Right forelimb (tissue), 1 donor: ENCODE data around the gene SCAP.

Source experiments
- DNase-seq: peaks from one replicate; pipeline ENCODE4 v3.0.0-alpha.2; 2018

The SCAP gene

GRCh38 chr3:47412842-47413520 lies 62.8 kb downstream of the SCAP start:
- DNase-seq: no peak

GRCh38 chr3:47412453-47412756 lies 63.3 kb downstream of the SCAP start:
- DNase-seq: no peak

GRCh38 chr3:47411696-47412452 lies 63.9 kb downstream of the SCAP start:
- DNase-seq: no peak

- DNase-seq: no peak
These were observed 64.7 kb downstream of the SCAP start for GRCh38 chr3:47410801-47411646.

- DNase-seq: no peak
These were observed 65.4 kb downstream of the SCAP start for GRCh38 chr3:47410417-47410720.

- no peak for DNase-seq
These were observed 65.9 kb downstream of the SCAP start for GRCh38 chr3:47409688-47410416.

- DNase-seq: no peak
These were observed 66.5 kb downstream of the SCAP start for GRCh38 chr3:47409284-47409683.

GRCh38 chr3:47408839-47409229 lies 66.9 kb downstream of the SCAP start:
- no peak for DNase-seq

- DNase-seq: no peak
These were observed 67.6 kb downstream of the SCAP start for GRCh38 chr3:47407896-47408838.

GRCh38 chr3:47407237-47407636 lies 68.5 kb downstream of the SCAP start:
- no peak for DNase-seq

- no peak for DNase-seq
These were observed 69.0 kb downstream of the SCAP start for GRCh38 chr3:47406762-47407149.

GRCh38 chr3:47405820-47406761 lies 69.7 kb downstream of the SCAP start:
- no peak for DNase-seq

- peak; percentile 63 for DNase-seq
These were observed 70.6 kb downstream of the SCAP start for GRCh38 chr3:47404955-47405790.

GRCh38 chr3:47404431-47404876 lies 71.3 kb downstream of the SCAP start:
- no peak for DNase-seq

- DNase-seq: no peak
These were observed 76.0 kb downstream of the SCAP start for GRCh38 chr3:47399531-47400270.

GRCh38 chr3:47399016-47399415 lies 76.7 kb downstream of the SCAP start:
- no peak for DNase-seq

GRCh38 chr3:47398228-47398627 lies 77.5 kb downstream of the SCAP start:
- no peak for DNase-seq

- no peak for DNase-seq
These were observed 80.9 kb downstream of the SCAP start for GRCh38 chr3:47394881-47395280.
